MM.1S (cell line): Measurements from ENCODE around the gene RSBN1.

Source experiments
- DNase-seq: peaks from one replicate; pipeline ENCODE4 v3.0.0-alpha.2; 2015
- H2AFZ ChIP-seq: fragments of 300-600 bp; sonication (generic); 2 replicates; pipeline ENCODE4 v1.6.0; 2016; ENCODE audit warnings: antibody characterized with exemption, low read length
- H3F3A ChIP-seq: fragments of 300-600 bp; sonication (generic); 2 replicates; pipeline ENCODE4 v1.6.1; 2016; ENCODE audit warnings: mild to moderate bottlenecking, antibody characterized with exemption, low read length, moderate library complexity, mixed read lengths; ENCODE audit not compliant: insufficient read depth
- H3K27ac ChIP-seq: fragments of 300-600 bp; sonication (generic); 2 replicates; pipeline ENCODE4 v1.5.1; 2016; ENCODE audit warnings: mild to moderate bottlenecking, low read length
- H3K27me3 ChIP-seq: fragments of 300-600 bp; sonication (generic); replicated peaks from 2 replicates; pipeline ENCODE4 v1.6.0; 2016; ENCODE audit warnings: low read length; ENCODE audit not compliant: insufficient read depth
- H3K36me3 ChIP-seq: fragments of 300-600 bp; sonication (generic); replicated peaks from 2 replicates; pipeline ENCODE4 v1.6.1; 2016; ENCODE audit warnings: mild to moderate bottlenecking, low read length, mixed read lengths; ENCODE audit not compliant: insufficient read depth
- H3K4me1 ChIP-seq: fragments of 300-600 bp; sonication (generic); 2 replicates; pipeline ENCODE4 v1.6.1; 2016; ENCODE audit warnings: low read length, mixed read lengths
- H3K4me2 ChIP-seq: fragments of 300-600 bp; sonication (generic); 2 replicates; pipeline ENCODE4 v1.6.0; 2016; ENCODE audit warnings: low read depth, low read length
- H3K4me3 ChIP-seq: fragments of 300-600 bp; sonication (generic); 2 replicates; pipeline ENCODE4 v1.5.1; 2016; ENCODE audit warnings: low read length, mixed read lengths
- H3K79me2 ChIP-seq: fragments of 300-600 bp; sonication (generic); 2 replicates; pipeline ENCODE4 v1.6.1; 2016; ENCODE audit warnings: mixed run types, low read length, mixed read lengths
- H3K9ac ChIP-seq: fragments of 300-600 bp; sonication (generic); 2 replicates; pipeline ENCODE4 v1.6.1; 2016; ENCODE audit warnings: low read length, mixed read lengths
- H3K9me2 ChIP-seq: fragments of 300-600 bp; sonication (generic); replicated peaks from 2 replicates; pipeline ENCODE4 v1.6.1; 2016; ENCODE audit warnings: mild to moderate bottlenecking, low read length, mixed read lengths; ENCODE audit not compliant: insufficient read depth
- H3K9me3 ChIP-seq: fragments of 300-600 bp; sonication (generic); replicated peaks from 2 replicates; pipeline ENCODE4 v1.6.1; 2016; ENCODE audit warnings: mild to moderate bottlenecking, low read length, mixed read lengths; ENCODE audit not compliant: insufficient read depth
- H4K20me1 ChIP-seq: fragments of 300-600 bp; sonication (generic); 2 replicates; pipeline ENCODE4 v1.6.1; 2016; ENCODE audit warnings: mild to moderate bottlenecking, low read length, moderate library complexity, mixed read lengths; ENCODE audit not compliant: insufficient read depth
- EZH2 ChIP-seq: fragments of 300-600 bp; sonication (generic); optimal IDR thresholded peaks from 2 replicates; pipeline ENCODE3; 2017; ENCODE audit warnings: low read depth, mild to moderate bottlenecking, antibody characterized with exemption, low read length, mixed read lengths
- EZH2phosphoT487 ChIP-seq: fragments of 300-600 bp; sonication (generic); IDR thresholded peaks from 2 replicates; pipeline ENCODE4 v1.6.1; 2018; ENCODE audit warnings: antibody characterized with exemption, low read length
- TF ChIP-seq, protein P1 (sequence below): fragments of 300-600 bp; sonication (generic); IDR thresholded peaks from 2 replicates; pipeline ENCODE4 v1.5.1; 2016; ENCODE audit warnings: antibody characterized with exemption, low read length, mixed read lengths

The RSBN1 gene

DNA sequence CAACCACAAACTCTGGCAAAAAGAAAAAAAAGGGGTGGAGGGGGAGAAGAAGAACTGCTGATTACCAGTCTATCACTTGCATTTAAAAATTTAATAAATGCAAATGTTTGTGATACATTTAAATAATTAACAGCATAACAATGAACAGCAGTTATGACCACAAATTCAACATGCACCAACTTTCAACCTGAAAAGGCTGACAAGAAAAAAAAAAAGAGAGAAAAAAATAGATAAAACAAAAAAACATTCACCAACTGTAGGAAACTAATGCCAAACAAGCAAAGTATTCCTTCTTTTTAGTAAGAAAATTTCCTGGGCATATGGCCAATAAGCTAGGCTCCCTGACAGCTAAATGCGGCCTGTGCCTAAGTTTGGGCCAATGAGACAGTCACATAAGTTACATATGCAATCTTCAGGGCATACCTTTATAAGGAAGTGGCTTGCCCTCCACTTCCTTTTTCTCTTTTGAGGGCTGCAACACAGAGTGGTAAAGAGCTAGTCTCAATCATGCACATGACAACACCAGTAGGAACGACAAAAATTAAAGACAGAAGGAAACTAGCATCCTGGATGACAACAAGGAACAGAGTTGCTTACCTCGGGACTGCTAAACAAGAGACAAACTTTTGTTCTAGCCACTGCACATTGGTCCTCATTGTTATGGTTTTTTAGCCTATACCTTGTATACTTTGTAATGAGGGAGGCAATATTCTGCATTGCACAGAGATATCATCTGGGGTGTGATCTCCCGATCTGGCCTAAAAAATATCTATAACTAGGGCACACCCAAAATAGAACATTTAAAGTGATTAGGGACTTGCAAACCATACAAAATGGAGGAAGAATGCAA lies 28.8 kb downstream of the RSBN1 start:
- Histone ChIP-seq H3K27me3 (no peaks in the 10 kb centered on the region), H3K4me3 (peak overlapping the region; percentile 33), H3K79me2 (peaks cover 59% of the 10 kb centered on the region), H3F3A (peaks cover 22% of the 10 kb centered on the region), H2AFZ (no peak overlapping the region), H3K4me2 (peak overlapping the region; percentile 64), H3K9ac (peak overlapping the region; percentile 46), H3K9me3 (no peaks in the 10 kb centered on the region), H3K36me3 (no peaks in the 10 kb centered on the region), H3K27ac (peak overlapping the region; percentile 99), H3K9me2 (no peaks in the 10 kb centered on the region), H4K20me1 (no peaks in the 10 kb centered on the region), H3K4me1 (peaks cover 59% of the 10 kb centered on the region)
- no peak for TF ChIP-seq EZH2phosphoT487
- no peak for TF ChIP-seq EZH2
- TF ChIP-seq, protein P1, sequence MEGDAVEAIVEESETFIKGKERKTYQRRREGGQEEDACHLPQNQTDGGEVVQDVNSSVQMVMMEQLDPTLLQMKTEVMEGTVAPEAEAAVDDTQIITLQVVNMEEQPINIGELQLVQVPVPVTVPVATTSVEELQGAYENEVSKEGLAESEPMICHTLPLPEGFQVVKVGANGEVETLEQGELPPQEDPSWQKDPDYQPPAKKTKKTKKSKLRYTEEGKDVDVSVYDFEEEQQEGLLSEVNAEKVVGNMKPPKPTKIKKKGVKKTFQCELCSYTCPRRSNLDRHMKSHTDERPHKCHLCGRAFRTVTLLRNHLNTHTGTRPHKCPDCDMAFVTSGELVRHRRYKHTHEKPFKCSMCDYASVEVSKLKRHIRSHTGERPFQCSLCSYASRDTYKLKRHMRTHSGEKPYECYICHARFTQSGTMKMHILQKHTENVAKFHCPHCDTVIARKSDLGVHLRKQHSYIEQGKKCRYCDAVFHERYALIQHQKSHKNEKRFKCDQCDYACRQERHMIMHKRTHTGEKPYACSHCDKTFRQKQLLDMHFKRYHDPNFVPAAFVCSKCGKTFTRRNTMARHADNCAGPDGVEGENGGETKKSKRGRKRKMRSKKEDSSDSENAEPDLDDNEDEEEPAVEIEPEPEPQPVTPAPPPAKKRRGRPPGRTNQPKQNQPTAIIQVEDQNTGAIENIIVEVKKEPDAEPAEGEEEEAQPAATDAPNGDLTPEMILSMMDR: no peak
- DNase-seq: peak; percentile 59

DNA sequence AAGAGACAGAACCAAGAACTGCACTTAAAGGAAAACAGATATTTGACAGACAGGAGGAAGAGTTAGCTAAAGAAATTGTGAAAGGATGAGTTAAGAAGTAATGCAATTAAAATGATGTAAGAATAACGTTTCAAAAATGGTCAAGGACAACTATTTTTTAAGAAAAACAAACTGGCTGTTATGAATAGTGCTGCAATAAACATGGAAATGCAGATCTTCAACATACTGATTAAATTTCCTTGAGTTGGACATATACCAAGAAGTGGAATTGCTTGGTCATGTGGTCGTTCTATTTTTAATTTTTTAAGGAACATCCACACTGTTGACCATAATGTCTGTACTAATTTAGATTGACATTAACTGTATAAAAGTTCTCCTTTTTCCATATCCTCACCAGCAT lies 29.9 kb downstream of the RSBN1 start:
- no peak for DNase-seq

DNA sequence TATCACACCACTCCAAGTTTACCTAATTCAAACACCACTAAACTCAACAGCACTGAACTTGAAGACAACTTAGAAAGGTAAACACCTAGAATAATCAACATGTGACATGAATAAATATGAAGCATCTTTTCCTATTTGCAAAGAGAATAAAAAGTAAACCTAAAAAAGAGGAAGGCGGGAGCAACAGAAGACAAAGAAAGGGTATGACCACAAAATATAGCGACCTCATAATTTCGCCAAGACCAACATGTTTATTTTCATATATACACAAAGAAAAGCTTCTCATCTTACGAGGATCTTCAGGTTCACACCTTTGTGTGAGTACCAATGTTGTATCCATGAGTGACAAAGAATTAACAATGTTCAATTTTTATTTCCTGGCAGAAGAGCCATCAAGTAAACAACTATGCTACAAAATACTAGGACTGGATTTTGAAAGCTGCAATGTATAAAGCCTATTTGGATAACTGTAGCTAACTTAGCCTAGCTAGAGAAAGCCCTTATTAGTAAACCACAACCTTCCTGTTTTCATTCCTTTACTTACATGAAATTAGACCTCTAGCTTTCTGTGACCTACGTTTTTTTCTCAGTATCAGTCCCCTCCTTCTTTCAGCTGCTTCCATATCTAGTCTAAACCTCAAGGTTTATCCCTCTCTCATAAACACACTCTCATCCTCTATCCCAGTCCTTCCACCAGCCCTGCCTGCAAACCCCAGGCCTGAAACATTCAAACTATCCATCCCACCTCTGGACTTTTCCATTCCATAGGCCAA lies 31.7 kb downstream of the RSBN1 start:
- H3K36me3 ChIP-seq: no peaks in the 10 kb centered on the region; the same call in 1 of the 2 replicates
- peak overlapping the region; percentile 56; the same call in 1 of the 2 replicates for H3K4me2 ChIP-seq
- peaks cover 45% of the 10 kb centered on the region for H3K79me2 ChIP-seq
- peak overlapping the region; percentile 8; the same call in 1 of the 2 replicates for H3K4me3 ChIP-seq
- H3K9me2 ChIP-seq: no peaks in the 10 kb centered on the region
- peaks cover 49% of the 10 kb centered on the region for H3K4me1 ChIP-seq
- no peaks in the 10 kb centered on the region for H3K27me3 ChIP-seq
- peak overlapping the region; percentile 59; the same call in 1 of the 2 replicates for H3K27ac ChIP-seq
- H3K9ac ChIP-seq: no peak overlapping the region
- DNase-seq: peak; percentile 57
- no peaks in the 10 kb centered on the region for H4K20me1 ChIP-seq
- H2AFZ ChIP-seq: no peak overlapping the region
- H3K9me3 ChIP-seq: no peaks in the 10 kb centered on the region
- peaks cover 22% of the 10 kb centered on the region for H3F3A ChIP-seq
- no peak for TF ChIP-seq EZH2phosphoT487
- no peak for TF ChIP-seq EZH2
- TF ChIP-seq, protein P1: no peak

More for the DNA sequence above, 29.9 kb downstream of the RSBN1 start:
- Histone ChIP-seq H3K27ac (peak overlapping the region; percentile 99; the same call in 1 of the 2 replicates), H3K4me3 (no peak overlapping the region), H3K79me2 (peaks cover 56% of the 10 kb centered on the region), H2AFZ (no peak overlapping the region), H3K27me3 (no peaks in the 10 kb centered on the region), H3K36me3 (no peaks in the 10 kb centered on the region), H3K9me3 (no peaks in the 10 kb centered on the region), H3K4me1 (peaks cover 59% of the 10 kb centered on the region), H3K9me2 (no peaks in the 10 kb centered on the region), H4K20me1 (no peaks in the 10 kb centered on the region), H3K9ac (no peak overlapping the region), H3K4me2 (no peak overlapping the region), H3F3A (peaks cover 22% of the 10 kb centered on the region)
- TF ChIP-seq EZH2: no peak
- TF ChIP-seq, protein P1: no peak
- TF ChIP-seq EZH2phosphoT487: no peak
